GDM1 (cell line): ENCODE results near the gene OCLN.
"Not testable (repeated sequence)": the region's sequence is repeated elsewhere in the genome, so short reads cannot be mapped to it uniquely, and the experiment has no call there.

ENCODE experiments used
- DNase-seq: peaks from one replicate; lab custom pipeline; 2025; lab: John Stamatoyannopoulos, UW

Gene OCLN

GRCh38 chr5:69528035-69528434 lies 35.4 kb downstream of the OCLN start:
- DNase-seq: no peak

- DNase-seq: no peak
Observed at GRCh38 chr5:69528609-69529008, 36.0 kb downstream of the OCLN start.

GRCh38 chr5:69530561-69531405 lies 38.2 kb downstream of the OCLN start:
- no peak for DNase-seq

- DNase-seq: no peak
Observed at GRCh38 chr5:69531406-69531801, 38.8 kb downstream of the OCLN start.

GRCh38 chr5:69537911-69538310 lies 45.3 kb downstream of the OCLN start:
- not testable (repeated sequence) for DNase-seq

- not testable (repeated sequence) for DNase-seq
Observed at GRCh38 chr5:69538735-69539134, 46.1 kb downstream of the OCLN start.

GRCh38 chr5:69541347-69541746 lies 48.8 kb downstream of the OCLN start:
- DNase-seq: not testable (repeated sequence)

- not testable (repeated sequence) for DNase-seq
Observed at GRCh38 chr5:69542838-69543618, 50.4 kb downstream of the OCLN start.

- DNase-seq: not testable (repeated sequence)
Observed at GRCh38 chr5:69544602-69545001, 52.0 kb downstream of the OCLN start.

GRCh38 chr5:69559908-69560330 lies 67.3 kb downstream of the OCLN start, which contains the start of gene GTF2H2C:
Gene GTF2H2C, plus strand, starts transcription at chr5:69560191. Its CDS starts 4,942 bp downstream, at chr5:69565133.
- not testable (repeated sequence) for DNase-seq

- not testable (repeated sequence) for DNase-seq
Observed at GRCh38 chr5:69560587-69561431, 68.2 kb downstream of the OCLN start.

GRCh38 chr5:69566172-69566571 lies 73.6 kb downstream of the OCLN start:
- not testable (repeated sequence) for DNase-seq

GRCh38 chr5:69568072-69568471 lies 75.5 kb downstream of the OCLN start:
- not testable (repeated sequence) for DNase-seq

GRCh38 chr5:69583356-69583755 lies 90.8 kb downstream of the OCLN start:
- not testable (repeated sequence) for DNase-seq

- not testable (repeated sequence) for DNase-seq
Observed at GRCh38 chr5:69596114-69596840, 103.7 kb downstream of the OCLN start.

- not testable (repeated sequence) for DNase-seq
Observed at GRCh38 chr5:69601947-69602346, 109.4 kb downstream of the OCLN start.

GRCh38 chr5:69606839-69607238 lies 114.2 kb downstream of the OCLN start:
- DNase-seq: not testable (repeated sequence)
